ENCODE measurements around the gene ACER1. TPM values are rescaled to one million over a fixed set of nuclear protein-coding genes. Genes with fewer than 3 reads are reported as not detected.

ACER1 gene
- total and polyA plus RNA-seq, 2 experiments from 2014 or later = not detected

DNA sequence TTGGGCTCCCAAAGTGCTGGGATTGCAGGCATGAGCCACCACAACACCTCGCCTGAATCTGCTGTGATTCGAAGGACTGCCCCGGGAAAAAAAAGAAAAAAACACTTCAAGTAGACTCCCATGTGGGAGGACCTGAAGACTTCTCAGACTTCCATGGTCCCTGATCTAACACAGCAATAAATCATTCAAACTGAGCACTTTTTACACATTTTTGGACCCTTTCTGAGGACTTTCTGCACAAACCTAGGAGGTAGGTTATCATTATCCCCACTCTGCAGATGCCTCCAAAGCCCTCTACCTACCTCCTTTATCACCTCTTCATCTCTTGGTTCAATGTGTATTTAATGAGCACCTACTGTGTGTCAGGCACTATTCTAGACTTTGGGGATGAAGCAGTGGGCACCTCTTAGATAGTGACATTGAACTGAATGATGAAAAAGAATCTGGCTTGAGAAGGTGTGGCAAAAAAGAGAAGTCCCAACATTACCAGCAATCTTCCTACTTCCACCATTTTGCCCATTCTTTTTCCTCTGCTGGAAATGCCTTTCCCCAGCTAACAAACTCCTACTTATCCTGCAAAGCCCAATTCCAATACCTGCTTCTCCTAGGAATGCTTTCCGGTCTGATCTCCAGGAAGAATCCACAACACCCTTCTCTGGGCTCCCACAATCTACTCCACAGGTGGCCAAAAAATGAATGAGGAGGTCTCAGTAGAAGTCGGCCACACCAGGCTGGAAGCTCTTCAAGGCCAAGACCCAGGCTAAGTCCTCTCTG, 26.3 kb upstream of the ACER1 start:
- H3K36me3 ChIP-seq (ENCODE audit: insufficient read depth) = no peaks in the 10 kb centered on the region; the same call in 1 of the 2 replicates
- Mint-ChIP-seq H3K9me3 (peaks cover 15% of the 10 kb centered on the region; the same call in 2 of the 3 replicates), H3K27ac (no peak overlapping the region), H3K4me1 (peaks cover 4% of the 10 kb centered on the region; the same call in 1 of the 3 replicates), H3K27me3 (ENCODE audit: insufficient read depth, low read depth, poor library complexity) (peaks cover 4% of the 10 kb centered on the region), H3K4me3 (no peak overlapping the region), H3K36me3 (ENCODE audit: low read depth) (peaks cover 8% of the 10 kb centered on the region)
- no peaks in the 10 kb centered on the region for H3K27me3 ChIP-seq (ENCODE audit: insufficient read depth)
- H3K4me2 ChIP-seq = no peak overlapping the region
- H3F3A ChIP-seq (replicated peaks; ENCODE audit: low read depth) = no peaks in the 10 kb centered on the region
- DNase-seq (ENCODE audit: low spot score) = no peak
- H3K4me1 ChIP-seq (ENCODE audit: insufficient read depth) = no peaks in the 10 kb centered on the region; the same call in 1 of the 2 replicates
- ATAC-seq = no peak
- no peaks in the 10 kb centered on the region for H3K9me2 ChIP-seq (ENCODE audit: insufficient read depth)
- no peaks in the 10 kb centered on the region for H4K20me1 ChIP-seq (replicated peaks; ENCODE audit: insufficient read depth)
- peaks cover 8% of the 10 kb centered on the region; the same call in 1 of the 2 replicates for H3K79me2 ChIP-seq (replicated peaks; ENCODE audit: insufficient read depth)
- no peak overlapping the region for H3K27ac ChIP-seq (ENCODE audit: low read depth)
- TF ChIP-seq, protein P1, sequence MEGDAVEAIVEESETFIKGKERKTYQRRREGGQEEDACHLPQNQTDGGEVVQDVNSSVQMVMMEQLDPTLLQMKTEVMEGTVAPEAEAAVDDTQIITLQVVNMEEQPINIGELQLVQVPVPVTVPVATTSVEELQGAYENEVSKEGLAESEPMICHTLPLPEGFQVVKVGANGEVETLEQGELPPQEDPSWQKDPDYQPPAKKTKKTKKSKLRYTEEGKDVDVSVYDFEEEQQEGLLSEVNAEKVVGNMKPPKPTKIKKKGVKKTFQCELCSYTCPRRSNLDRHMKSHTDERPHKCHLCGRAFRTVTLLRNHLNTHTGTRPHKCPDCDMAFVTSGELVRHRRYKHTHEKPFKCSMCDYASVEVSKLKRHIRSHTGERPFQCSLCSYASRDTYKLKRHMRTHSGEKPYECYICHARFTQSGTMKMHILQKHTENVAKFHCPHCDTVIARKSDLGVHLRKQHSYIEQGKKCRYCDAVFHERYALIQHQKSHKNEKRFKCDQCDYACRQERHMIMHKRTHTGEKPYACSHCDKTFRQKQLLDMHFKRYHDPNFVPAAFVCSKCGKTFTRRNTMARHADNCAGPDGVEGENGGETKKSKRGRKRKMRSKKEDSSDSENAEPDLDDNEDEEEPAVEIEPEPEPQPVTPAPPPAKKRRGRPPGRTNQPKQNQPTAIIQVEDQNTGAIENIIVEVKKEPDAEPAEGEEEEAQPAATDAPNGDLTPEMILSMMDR (conservative IDR thresholded peaks at IDR 0.05; ENCODE audit: low read depth in 2 of 2) = no peak
- TF ChIP-seq POLR2AphosphoS5 (IDR thresholded peaks at IDR 0.05; ENCODE audit: low read depth) = no peak
- no peak for TF ChIP-seq EZH2phosphoT487 (IDR thresholded peaks at IDR 0.05; ENCODE audit: unreplicated experiment)
- TF ChIP-seq CREB1 (CRISPR knock-in tag; IDR thresholded peaks at IDR 0.05; ENCODE audit: low read depth) = no peak
- TF ChIP-seq EZH2 (IDR thresholded peaks at IDR 0.05; ENCODE audit: low read depth, unreplicated experiment) = no peak
- no peak for TF ChIP-seq JUNB (IDR thresholded peaks at IDR 0.05; ENCODE audit: unreplicated experiment)
- no peak for TF ChIP-seq ZNF114 (CRISPR knock-in tag; IDR thresholded peaks at IDR 0.05)
- TF ChIP-seq, protein P2, sequence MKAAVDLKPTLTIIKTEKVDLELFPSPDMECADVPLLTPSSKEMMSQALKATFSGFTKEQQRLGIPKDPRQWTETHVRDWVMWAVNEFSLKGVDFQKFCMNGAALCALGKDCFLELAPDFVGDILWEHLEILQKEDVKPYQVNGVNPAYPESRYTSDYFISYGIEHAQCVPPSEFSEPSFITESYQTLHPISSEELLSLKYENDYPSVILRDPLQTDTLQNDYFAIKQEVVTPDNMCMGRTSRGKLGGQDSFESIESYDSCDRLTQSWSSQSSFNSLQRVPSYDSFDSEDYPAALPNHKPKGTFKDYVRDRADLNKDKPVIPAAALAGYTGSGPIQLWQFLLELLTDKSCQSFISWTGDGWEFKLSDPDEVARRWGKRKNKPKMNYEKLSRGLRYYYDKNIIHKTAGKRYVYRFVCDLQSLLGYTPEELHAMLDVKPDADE (IDR thresholded peaks at IDR 0.05) = no peak
- TF ChIP-seq, protein P3, sequence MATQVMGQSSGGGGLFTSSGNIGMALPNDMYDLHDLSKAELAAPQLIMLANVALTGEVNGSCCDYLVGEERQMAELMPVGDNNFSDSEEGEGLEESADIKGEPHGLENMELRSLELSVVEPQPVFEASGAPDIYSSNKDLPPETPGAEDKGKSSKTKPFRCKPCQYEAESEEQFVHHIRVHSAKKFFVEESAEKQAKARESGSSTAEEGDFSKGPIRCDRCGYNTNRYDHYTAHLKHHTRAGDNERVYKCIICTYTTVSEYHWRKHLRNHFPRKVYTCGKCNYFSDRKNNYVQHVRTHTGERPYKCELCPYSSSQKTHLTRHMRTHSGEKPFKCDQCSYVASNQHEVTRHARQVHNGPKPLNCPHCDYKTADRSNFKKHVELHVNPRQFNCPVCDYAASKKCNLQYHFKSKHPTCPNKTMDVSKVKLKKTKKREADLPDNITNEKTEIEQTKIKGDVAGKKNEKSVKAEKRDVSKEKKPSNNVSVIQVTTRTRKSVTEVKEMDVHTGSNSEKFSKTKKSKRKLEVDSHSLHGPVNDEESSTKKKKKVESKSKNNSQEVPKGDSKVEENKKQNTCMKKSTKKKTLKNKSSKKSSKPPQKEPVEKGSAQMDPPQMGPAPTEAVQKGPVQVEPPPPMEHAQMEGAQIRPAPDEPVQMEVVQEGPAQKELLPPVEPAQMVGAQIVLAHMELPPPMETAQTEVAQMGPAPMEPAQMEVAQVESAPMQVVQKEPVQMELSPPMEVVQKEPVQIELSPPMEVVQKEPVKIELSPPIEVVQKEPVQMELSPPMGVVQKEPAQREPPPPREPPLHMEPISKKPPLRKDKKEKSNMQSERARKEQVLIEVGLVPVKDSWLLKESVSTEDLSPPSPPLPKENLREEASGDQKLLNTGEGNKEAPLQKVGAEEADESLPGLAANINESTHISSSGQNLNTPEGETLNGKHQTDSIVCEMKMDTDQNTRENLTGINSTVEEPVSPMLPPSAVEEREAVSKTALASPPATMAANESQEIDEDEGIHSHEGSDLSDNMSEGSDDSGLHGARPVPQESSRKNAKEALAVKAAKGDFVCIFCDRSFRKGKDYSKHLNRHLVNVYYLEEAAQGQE (IDR thresholded peaks at IDR 0.05; ENCODE audit: unreplicated experiment) = no peak
- no peak for TF ChIP-seq ZNF331 (CRISPR knock-in tag; IDR thresholded peaks at IDR 0.05; ENCODE audit: low read depth)
- TF ChIP-seq STAT1 (IDR thresholded peaks at IDR 0.05; ENCODE audit: unreplicated experiment) = no peak
- no peak for TF ChIP-seq NANOG (IDR thresholded peaks at IDR 0.05; ENCODE audit: borderline replicate concordance)
- TF ChIP-seq, protein P4, sequence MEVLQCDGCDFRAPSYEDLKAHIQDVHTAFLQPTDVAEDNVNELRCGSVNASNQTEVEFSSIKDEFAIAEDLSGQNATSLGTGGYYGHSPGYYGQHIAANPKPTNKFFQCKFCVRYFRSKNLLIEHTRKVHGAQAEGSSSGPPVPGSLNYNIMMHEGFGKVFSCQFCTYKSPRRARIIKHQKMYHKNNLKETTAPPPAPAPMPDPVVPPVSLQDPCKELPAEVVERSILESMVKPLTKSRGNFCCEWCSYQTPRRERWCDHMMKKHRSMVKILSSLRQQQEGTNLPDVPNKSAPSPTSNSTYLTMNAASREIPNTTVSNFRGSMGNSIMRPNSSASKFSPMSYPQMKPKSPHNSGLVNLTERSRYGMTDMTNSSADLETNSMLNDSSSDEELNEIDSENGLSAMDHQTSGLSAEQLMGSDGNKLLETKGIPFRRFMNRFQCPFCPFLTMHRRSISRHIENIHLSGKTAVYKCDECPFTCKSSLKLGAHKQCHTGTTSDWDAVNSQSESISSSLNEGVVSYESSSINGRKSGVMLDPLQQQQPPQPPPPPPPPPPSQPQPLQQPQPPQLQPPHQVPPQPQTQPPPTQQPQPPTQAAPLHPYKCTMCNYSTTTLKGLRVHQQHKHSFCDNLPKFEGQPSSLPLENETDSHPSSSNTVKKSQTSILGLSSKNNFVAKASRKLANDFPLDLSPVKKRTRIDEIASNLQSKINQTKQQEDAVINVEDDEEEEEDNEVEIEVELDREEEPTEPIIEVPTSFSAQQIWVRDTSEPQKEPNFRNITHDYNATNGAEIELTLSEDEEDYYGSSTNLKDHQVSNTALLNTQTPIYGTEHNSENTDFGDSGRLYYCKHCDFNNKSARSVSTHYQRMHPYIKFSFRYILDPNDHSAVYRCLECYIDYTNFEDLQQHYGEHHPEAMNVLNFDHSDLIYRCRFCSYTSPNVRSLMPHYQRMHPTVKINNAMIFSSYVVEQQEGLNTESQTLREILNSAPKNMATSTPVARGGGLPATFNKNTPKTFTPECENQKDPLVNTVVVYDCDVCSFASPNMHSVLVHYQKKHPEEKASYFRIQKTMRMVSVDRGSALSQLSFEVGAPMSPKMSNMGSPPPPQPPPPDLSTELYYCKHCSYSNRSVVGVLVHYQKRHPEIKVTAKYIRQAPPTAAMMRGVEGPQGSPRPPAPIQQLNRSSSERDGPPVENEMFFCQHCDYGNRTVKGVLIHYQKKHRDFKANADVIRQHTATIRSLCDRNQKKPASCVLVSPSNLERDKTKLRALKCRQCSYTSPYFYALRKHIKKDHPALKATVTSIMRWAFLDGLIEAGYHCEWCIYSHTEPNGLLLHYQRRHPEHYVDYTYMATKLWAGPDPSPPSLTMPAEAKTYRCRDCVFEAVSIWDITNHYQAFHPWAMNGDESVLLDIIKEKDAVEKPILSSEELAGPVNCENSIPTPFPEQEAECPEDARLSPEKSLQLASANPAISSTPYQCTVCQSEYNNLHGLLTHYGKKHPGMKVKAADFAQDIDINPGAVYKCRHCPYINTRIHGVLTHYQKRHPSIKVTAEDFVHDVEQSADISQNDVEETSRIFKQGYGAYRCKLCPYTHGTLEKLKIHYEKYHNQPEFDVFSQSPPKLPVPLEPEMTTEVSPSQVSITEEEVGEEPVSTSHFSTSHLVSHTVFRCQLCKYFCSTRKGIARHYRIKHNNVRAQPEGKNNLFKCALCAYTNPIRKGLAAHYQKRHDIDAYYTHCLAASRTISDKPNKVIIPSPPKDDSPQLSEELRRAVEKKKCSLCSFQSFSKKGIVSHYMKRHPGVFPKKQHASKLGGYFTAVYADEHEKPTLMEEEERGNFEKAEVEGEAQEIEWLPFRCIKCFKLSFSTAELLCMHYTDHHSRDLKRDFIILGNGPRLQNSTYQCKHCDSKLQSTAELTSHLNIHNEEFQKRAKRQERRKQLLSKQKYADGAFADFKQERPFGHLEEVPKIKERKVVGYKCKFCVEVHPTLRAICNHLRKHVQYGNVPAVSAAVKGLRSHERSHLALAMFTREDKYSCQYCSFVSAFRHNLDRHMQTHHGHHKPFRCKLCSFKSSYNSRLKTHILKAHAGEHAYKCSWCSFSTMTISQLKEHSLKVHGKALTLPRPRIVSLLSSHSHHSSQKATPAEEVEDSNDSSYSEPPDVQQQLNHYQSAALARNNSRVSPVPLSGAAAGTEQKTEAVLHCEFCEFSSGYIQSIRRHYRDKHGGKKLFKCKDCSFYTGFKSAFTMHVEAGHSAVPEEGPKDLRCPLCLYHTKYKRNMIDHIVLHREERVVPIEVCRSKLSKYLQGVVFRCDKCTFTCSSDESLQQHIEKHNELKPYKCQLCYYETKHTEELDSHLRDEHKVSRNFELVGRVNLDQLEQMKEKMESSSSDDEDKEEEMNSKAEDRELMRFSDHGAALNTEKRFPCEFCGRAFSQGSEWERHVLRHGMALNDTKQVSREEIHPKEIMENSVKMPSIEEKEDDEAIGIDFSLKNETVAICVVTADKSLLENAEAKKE (CRISPR knock-in tag; IDR thresholded peaks at IDR 0.05) = no peak
- no peak overlapping the region for H2AFZ ChIP-seq
- no peak overlapping the region for H3K4me3 ChIP-seq
